ENCODE measurements around the gene TRMU. TPM values are rescaled to one million over a fixed set of nuclear protein-coding genes. Genes with fewer than 3 reads are reported as not detected.

Gene TRMU
- total RNA-seq, 1 donor = 31.1 TPM

GRCh38 chr22:46382524-46382923 is 47.0 kb downstream of the TRMU start:
- no peak for TF ChIP-seq CTCF (IDR thresholded peaks at IDR 0.05; ENCODE audit: insufficient read depth, low read depth, low read length)
- DNase-seq (ENCODE audit: low read depth) = no peak

GRCh38 chr22:46386312-46386711 is 50.8 kb downstream of the TRMU start:
- TF ChIP-seq CTCF (IDR thresholded peaks at IDR 0.05; ENCODE audit: insufficient read depth, low read depth, low read length) = no peak
- H3K4me3 ChIP-seq (ENCODE audit: low read depth, low read length) = no peak overlapping the region
- no peak for DNase-seq (ENCODE audit: low read depth)

More at GRCh38 chr22:46382524-46382923, 47.0 kb downstream of the TRMU start:
- H3K4me3 ChIP-seq (ENCODE audit: low read depth, low read length) = no peak overlapping the region

- TF ChIP-seq CTCF (IDR thresholded peaks at IDR 0.05; ENCODE audit: insufficient read depth, low read depth, low read length) = no peak
- H3K4me3 ChIP-seq (ENCODE audit: low read depth, low read length) = no peak overlapping the region
- DNase-seq (ENCODE audit: low read depth) = no peak
Observed at GRCh38 chr22:46387748-46388147, 52.2 kb downstream of the TRMU start.

GRCh38 chr22:46388647-46389046 is 53.1 kb downstream of the TRMU start:
- no peak for TF ChIP-seq CTCF (IDR thresholded peaks at IDR 0.05; ENCODE audit: insufficient read depth, low read depth, low read length)
- no peak for DNase-seq (ENCODE audit: low read depth)
- no peak overlapping the region for H3K4me3 ChIP-seq (ENCODE audit: low read depth, low read length)

- TF ChIP-seq CTCF (IDR thresholded peaks at IDR 0.05; ENCODE audit: insufficient read depth, low read depth, low read length) = no peak
- H3K4me3 ChIP-seq (ENCODE audit: low read depth, low read length) = no peak overlapping the region
- DNase-seq (ENCODE audit: low read depth) = no peak
Observed at GRCh38 chr22:46389081-46389480, 53.6 kb downstream of the TRMU start.

GRCh38 chr22:46390105-46390651 is 54.7 kb downstream of the TRMU start:
- no peak overlapping the region for H3K4me3 ChIP-seq (ENCODE audit: low read depth, low read length)
- DNase-seq (ENCODE audit: low read depth) = no peak
- no peak for TF ChIP-seq CTCF (IDR thresholded peaks at IDR 0.05; ENCODE audit: insufficient read depth, low read depth, low read length)

GRCh38 chr22:46390652-46391301 is 55.3 kb downstream of the TRMU start:
- H3K4me3 ChIP-seq (ENCODE audit: low read depth, low read length) = no peak overlapping the region
- peak; percentile 50 for TF ChIP-seq CTCF (IDR thresholded peaks at IDR 0.05; ENCODE audit: insufficient read depth, low read depth, low read length)
- peak; percentile 52 for DNase-seq (ENCODE audit: low read depth)
